Fibroblast of mammary gland (primary cell): ENCODE data around the gene RNF34.
A peak's percentile ranks its signal among the peaks of the same experiment; 100 is the strongest.

Experiments
- DNase-seq: peaks from one replicate; pipeline ENCODE4 v3.0.0-alpha.2; 2010; ENCODE audit warnings: low read depth
- H3K4me3 ChIP-seq: 2 replicates; pipeline ENCODE4 v1.5.1; 2011; ENCODE audit warnings: low read depth, mild to moderate bottlenecking, low read length, moderate library complexity; ENCODE audit not compliant: control insufficient read depth
- CTCF ChIP-seq: conservative IDR thresholded peaks from 2 replicates; pipeline ENCODE4 v1.5.1; 2011; ENCODE audit warnings: low read depth, low read length, inconsistent platforms; ENCODE audit not compliant: control insufficient read depth, insufficient read depth

Gene RNF34

GRCh38 chr12:121399391-121400331 lies at the start of gene RNF34:
Gene RNF34, plus strand, starts transcription at chr12:121400118. Its CDS starts 95 bp downstream, at chr12:121400213.
- DNase-seq: peak; percentile 97
- no peak for TF ChIP-seq CTCF
- H3K4me3 ChIP-seq: peak within 1 kb of the TSS; percentile 87

GRCh38 chr12:121351820-121352681 lies 47.9 kb upstream of the RNF34 start, which contains the start of gene ANAPC5:
Gene ANAPC5, minus strand, starts transcription at chr12:121352411. Its CDS starts 71 bp downstream, at chr12:121352340.
- TF ChIP-seq CTCF: no peak
- DNase-seq: peak; percentile 99
- H3K4me3 ChIP-seq: peak within 1 kb of the TSS; percentile 98

- peak overlapping the region; percentile 98 for H3K4me3 ChIP-seq
- no peak for DNase-seq
- no peak for TF ChIP-seq CTCF
Measured at GRCh38 chr12:121352682-121353018, 47.3 kb upstream of the RNF34 start.

- no peak overlapping the region for H3K4me3 ChIP-seq
- TF ChIP-seq CTCF: no peak
- DNase-seq: no peak
Measured at GRCh38 chr12:121355818-121356217, 44.1 kb upstream of the RNF34 start.

GRCh38 chr12:121356657-121357056 lies 43.3 kb upstream of the RNF34 start:
- DNase-seq: no peak
- TF ChIP-seq CTCF: no peak
- H3K4me3 ChIP-seq: no peak overlapping the region

- DNase-seq: no peak
- TF ChIP-seq CTCF: no peak
- no peak overlapping the region for H3K4me3 ChIP-seq
Measured at GRCh38 chr12:121357331-121357730, 42.6 kb upstream of the RNF34 start.
